GM19193 (cell line): ENCODE measurements around the gene WWC1.

Source experiments
- POLR2A ChIP-seq: IDR thresholded peaks from 4 replicates; pipeline ENCODE4 v1.6.1; 2011; ENCODE audit not compliant: insufficient read depth, insufficient read length; ENCODE audit errors: extremely low read depth

Gene WWC1

DNA sequence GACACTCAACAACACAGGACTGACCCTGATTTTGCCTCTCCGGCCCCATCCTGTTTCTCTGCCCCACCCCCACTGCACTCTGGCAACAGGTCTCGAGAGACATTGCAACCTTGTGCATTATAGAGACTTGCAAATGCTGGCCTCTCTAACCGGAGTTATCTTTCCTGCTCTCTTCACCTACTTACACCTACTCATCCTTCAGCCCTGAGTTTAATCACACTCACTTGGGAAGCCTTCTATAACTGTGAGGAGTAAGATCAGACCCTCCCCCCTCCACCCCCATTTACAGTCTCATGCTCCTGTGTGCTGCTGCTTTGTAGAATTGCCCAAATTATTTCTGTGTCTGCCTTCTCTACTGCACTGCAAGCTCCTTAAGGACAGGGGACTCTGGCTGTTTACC is 42.8 kb downstream of the WWC1 start:
- no peak for TF ChIP-seq POLR2A

DNA sequence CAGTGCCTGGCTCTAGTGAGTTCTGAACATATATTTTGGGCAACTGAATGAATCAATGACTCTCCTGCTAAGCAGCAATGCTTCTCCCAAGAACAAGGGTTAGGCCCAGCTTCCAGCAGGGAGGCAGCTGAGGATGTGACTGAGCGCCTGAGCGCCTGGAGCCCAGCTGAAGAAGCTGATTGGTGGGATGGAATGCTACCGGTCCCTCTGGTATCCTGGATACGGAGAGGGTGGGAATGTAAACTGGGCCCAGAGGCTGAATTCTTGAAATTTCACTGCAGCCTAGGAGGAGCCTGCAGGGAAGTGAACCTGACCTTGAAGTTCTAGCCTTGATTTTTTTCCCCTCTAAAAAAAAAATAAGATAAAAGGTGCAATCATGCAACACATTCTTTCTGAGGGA is 43.2 kb downstream of the WWC1 start:
- TF ChIP-seq POLR2A, result no peak

DNA sequence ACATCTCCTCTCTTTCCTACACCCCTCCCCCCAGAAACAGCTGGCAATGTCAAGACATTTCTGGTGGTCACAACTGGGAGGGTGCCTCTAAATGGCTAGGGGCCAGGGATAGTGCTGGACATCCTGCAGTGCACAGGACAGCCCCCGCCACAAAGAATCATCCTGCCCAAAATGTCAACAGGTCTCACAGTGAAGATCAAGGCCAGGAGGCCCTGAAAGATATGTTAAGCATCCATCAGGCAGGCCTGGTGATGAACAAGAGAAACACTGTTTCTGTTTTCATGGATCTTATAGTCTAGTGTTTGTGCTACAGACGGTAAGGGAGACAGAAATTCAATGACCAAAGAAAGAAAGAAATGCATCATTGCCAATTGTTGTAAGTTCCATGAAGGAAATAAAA is 45.9 kb downstream of the WWC1 start:
- TF ChIP-seq POLR2A, result no peak

- TF ChIP-seq POLR2A, result no peak
Measured at GRCh38 chr5:168339109-168339771, 47.8 kb downstream of the WWC1 start.

DNA sequence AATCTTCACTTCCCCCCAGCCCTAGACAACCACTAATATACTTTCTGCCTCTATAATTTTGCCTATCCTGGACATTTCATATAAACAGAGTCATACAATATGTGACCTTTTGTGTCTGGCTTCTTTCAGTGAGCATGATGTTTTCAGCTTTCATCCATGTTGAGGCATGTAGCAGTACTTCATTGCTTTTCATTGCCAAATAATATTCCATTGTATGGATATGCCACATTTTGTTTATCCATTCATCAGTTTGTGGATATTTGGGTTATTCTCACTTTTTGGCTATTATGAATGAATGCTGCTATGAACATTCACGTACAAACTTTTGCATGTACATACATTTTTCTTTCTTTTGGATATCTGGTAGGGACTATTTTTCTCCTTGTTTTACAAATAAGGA is 49.0 kb downstream of the WWC1 start:
- no peak for TF ChIP-seq POLR2A

GRCh38 chr5:168341178-168341577 is 49.7 kb downstream of the WWC1 start:
- no peak for TF ChIP-seq POLR2A

GRCh38 chr5:168342151-168342825 is 50.8 kb downstream of the WWC1 start:
- no peak for TF ChIP-seq POLR2A

- TF ChIP-seq POLR2A, result no peak
Measured at GRCh38 chr5:168342985-168343384, 51.5 kb downstream of the WWC1 start.

GRCh38 chr5:168346417-168346816 is 55.0 kb downstream of the WWC1 start:
- TF ChIP-seq POLR2A, result no peak

DNA sequence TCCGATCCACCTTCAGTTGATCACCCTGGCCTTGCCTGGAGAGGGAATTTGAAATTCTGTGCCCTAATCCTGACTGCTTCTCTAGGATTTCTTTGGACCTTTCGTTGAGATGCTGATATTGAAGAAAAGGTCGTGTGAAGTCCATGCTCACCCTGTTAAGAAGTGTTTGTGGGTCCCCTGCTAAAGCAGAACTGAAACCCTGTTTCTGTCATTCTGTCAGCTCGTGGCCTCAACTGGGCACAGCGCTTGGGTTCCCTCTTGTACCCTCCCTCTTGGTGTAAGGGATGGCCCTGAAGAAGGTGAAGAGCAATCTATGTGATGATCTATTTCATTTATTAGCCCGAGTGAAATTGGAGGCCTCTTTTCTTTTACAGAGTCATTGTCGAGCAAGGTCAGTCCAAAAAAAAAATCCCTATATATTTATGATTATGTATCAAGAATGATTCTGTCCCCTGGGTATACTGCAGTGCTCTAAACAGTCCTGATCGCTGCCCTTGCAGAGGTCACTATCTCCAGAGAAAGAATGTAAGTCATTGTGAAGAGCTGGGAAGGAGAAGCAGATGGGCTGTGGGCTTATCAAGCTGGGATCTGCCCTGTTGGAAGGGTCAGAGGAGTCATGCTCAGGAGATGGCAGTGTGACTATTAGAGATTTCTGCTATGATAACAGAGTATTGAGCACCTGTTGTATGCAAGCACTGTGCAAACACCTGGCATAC is 56.1 kb downstream of the WWC1 start:
- no peak for TF ChIP-seq POLR2A

- no peak for TF ChIP-seq POLR2A
Measured at GRCh38 chr5:168348084-168348414, 56.6 kb downstream of the WWC1 start.

GRCh38 chr5:168350315-168350714 is 58.9 kb downstream of the WWC1 start:
- no peak for TF ChIP-seq POLR2A

- TF ChIP-seq POLR2A, result no peak
Measured at GRCh38 chr5:168353216-168353957, 61.9 kb downstream of the WWC1 start.

DNA sequence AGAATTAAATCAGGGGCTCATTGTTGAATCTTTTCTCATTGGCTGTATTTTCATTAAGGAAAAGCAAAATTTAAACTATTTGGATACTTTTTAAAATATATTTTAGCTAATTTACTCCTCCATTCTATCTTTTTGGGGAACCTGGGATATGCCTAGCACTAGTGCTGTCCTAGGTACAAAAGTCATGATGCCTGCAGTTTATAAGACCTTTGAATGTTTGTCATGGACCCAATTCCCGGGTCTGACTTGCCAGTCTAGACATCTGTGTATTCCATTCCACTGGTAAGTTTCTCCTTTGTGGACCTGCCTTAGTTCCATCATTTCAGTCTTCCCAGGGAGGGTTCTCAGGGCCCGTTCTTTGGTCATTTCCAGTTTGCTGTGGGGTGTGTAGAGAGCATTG is 63.0 kb downstream of the WWC1 start:
- TF ChIP-seq POLR2A, result no peak

DNA sequence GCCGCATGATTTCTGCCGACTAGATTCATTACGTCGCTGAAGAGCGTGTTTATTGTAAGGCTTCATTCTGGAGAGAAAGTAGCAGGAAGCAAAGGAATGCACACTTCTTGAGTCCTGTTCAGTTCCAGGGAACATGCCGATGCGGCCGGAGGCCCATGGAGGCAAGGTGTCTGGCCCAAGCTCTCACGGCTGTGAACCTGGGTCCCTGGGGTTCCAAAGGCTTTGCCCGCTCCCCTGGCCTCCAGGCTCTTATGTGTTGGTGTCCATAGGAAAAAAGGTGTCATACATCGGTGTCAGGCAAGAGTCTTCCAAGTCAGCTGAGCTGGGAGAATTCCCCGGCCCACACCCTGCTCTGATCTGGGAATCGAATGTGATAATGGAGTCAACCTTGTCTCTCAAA is 64.7 kb downstream of the WWC1 start:
- no peak for TF ChIP-seq POLR2A
